HG03060 (cell line): ENCODE results near the gene ABCC5.
"Not testable (repeated sequence)": the region's sequence is repeated elsewhere in the genome, so short reads cannot be mapped to it uniquely, and the experiment has no call there.

Experiments
- ATAC-seq: cut with Tn5 transposase; IDR thresholded peaks from one replicate; pipeline ENCODE4 v1.9.1; 2021; ENCODE audit warnings: low read depth, moderate number of reproducible peaks; ENCODE audit not compliant: unreplicated experiment

The ABCC5 gene

DNA sequence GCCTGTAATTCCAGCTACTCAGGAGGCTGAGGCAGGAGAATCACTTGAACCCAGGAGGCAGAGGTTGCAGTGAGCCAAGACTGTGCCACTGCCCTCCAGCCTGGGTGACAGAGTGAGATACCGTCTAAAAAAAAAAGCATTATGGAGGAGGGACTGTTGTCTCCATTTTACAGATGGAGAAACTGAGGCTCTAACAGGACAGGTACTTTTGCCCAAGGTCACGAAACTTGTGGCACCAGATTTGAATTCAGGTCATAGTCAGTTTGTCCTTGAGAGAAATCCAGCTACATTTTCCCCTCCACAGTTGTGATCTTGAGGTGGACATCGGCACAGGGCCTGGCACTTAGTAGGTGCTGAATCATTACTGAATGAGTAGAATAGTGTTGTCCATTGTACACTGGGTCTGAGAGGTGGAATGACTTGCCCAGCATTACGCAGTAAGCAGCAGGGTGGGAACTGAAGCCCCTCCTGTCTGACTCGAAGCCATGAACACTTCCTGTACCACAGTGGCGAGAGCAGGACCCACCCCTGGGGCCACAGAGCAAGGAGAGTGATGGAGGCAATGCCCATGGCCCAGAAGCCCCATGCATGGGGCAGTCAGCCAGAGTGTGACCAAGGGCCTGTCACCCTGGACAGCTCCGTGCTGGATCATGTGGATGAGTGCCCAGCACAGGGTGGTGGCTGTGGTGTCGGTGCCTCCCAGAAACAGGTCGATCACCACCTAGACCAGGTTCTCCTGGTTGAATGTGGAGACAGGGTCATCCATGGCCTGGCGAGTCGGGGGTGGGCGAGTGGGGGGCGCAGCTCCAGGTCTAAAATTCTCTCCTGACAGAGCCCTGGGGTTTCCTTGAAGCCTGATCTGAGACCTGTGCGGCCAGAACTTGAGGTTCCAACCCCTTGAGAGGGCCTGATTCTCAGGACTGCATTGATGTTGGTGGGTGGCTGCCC is 112.6 kb downstream of the ABCC5 start:
- no peak for ATAC-seq

DNA sequence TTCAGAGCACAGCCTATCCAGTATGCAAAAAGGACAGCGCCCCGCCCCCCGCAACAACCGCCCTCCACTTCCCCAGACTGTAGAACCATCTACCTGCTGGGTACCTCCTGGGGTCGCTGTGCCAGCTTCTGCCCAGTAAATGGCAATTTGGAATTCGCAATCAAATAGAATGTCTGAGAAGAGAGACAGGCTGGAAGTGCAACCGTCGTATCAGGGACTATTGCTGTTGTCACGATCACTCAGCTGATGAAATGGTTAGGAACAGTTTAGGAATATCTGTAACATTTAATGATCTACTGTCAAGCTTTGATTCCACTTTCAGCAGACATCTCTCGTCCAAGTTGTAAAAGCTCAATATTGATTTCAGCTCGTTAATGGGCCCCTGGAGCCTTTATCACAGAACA is 119.7 kb downstream of the ABCC5 start:
- no peak for ATAC-seq

DNA sequence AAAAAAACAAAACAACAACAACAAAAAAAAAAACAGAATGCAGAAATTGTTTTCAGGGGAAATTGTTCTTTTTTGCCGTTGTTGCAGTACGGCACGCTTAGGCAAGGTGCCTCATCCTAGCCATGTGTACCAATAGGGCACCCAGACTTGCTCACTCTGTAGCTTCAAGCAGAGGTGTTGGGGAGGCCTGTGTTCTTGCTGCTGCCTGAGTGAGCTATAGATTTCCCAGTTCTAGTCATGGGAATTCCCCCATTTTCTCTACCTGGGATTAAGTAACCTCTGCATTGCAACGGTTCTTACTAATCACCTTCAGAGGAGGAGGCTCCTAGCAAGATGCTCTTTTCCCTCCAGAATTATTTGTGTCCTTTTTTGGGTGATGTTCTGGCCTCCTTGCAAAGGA is 120.1 kb downstream of the ABCC5 start:
- no peak for ATAC-seq

DNA sequence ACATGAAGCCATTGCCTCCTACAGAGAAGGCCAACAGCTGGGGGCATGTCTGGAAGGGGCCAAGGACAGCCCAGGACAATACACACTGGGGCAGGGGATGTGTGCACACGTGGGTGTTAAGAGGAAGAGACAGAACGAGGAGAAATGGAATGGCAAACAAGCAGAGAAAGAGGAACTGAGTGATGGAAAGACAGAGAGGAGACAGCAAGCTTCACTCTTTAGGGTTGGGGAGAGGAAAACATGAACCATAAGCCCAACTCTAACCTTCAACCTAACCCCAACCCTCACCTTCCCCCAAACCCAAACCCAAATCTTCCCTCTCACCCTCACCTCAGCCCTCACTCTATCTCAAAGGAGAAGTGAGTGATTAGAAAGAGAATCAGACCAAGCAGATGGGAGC is 121.1 kb downstream of the ABCC5 start:
- no peak for ATAC-seq

DNA sequence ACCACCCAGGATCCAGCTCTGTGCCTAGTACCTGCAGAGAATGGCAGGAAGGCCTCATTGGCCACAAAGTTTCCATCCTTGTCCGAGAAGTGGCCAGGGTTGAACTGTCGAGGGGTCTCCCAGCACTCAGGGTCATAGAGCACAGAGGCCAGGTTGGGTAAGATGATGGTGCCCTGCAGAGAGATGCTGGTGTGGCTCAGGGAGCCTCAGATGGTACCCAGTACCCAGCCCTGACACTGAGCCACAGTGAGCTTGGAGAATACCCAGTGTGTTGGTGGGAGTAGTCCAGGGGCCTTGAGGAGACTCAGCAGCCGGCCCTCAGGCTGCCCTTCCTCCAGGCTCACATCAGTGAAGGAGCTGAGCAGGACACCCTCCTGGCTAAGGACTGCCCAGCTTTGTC is 121.5 kb downstream of the ABCC5 start:
- ATAC-seq = no peak

DNA sequence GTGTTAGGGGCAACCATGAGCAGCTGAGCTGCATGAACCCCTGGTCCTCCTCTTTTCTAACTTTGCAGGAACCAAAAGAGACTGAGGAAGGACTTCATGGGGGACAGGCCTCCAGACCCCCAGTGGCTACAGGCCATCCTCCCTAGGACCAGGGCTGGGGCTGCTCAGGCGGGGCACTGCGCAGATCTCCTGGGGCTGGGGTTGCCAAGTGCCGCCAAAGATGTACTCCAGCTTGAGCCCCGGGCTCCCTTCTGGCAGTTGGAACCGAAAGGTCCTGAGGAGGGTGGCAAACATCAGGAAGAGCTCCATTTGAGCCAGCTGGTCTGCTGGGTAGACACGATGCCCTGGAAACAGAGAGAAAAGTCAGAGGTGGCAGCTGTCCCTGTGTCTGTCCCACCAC is 121.9 kb downstream of the ABCC5 start:
- no peak for ATAC-seq

DNA sequence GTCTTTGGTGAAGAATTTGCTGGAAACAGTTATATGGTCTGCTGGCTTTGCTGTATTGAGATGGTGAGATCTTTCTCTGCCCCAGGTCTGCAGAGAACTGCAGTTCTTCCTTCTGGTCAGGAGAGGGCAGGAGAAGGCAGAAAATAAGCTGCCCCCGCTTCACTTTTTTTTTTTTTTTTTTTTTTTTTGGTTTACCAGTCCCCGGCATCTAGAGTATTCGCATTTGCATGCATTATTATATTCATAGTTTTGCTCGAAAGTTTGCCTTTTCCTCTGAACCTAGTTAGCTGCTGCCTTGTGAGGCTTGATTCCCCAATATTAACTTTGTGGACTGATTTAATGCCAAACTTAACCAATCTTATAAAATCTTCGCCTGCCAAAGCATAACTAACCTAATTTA is 122.4 kb downstream of the ABCC5 start:
- no peak for ATAC-seq

DNA sequence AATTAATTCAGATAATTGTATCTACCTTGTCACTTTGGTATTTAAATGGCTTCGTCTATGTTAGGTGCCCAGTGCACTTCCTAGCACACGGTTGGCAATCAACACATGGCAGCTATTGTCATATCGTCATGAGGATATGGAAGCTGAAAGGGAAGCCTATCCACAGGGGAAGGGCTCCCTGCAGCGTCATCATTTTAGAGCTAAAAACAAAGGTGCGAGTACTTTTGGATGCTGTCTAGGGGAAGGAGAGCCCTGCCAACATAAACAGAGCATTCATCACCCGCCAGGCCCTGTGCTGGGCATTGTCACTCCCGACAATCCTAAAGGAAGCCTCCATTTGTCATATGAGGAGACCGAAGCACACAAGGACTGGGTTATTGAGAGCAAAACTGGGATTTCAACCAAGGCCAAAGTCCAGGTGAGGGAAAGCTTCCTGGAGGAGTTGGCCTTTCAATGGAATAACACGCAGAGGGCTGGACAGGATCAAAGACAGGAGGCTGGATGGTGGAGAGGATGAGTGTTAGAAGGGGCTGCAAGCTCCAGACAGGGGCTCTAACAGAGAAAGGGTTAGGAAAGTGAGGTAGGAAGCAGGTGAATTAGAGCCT is 125.0 kb downstream of the ABCC5 start:
- no peak for ATAC-seq

DNA sequence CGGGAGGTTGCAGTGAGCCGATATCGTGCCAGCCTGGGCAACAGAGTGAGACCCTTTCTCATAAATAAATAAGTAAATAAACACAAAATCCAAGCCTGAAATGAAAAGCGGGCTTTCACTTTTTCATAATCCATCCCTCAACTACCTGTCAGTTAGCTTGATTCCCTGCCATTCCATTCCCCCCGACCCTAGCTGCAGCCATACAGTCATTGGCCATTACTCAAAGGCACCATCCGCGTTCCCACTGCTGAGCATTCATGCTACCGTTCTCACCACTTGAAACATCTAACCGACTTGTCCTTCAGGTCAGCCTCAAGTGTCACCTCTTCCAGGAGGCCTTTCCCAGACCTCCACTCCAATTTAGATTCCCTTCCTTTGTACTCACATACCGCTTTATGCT is 131.9 kb downstream of the ABCC5 start:
- no peak for ATAC-seq

DNA sequence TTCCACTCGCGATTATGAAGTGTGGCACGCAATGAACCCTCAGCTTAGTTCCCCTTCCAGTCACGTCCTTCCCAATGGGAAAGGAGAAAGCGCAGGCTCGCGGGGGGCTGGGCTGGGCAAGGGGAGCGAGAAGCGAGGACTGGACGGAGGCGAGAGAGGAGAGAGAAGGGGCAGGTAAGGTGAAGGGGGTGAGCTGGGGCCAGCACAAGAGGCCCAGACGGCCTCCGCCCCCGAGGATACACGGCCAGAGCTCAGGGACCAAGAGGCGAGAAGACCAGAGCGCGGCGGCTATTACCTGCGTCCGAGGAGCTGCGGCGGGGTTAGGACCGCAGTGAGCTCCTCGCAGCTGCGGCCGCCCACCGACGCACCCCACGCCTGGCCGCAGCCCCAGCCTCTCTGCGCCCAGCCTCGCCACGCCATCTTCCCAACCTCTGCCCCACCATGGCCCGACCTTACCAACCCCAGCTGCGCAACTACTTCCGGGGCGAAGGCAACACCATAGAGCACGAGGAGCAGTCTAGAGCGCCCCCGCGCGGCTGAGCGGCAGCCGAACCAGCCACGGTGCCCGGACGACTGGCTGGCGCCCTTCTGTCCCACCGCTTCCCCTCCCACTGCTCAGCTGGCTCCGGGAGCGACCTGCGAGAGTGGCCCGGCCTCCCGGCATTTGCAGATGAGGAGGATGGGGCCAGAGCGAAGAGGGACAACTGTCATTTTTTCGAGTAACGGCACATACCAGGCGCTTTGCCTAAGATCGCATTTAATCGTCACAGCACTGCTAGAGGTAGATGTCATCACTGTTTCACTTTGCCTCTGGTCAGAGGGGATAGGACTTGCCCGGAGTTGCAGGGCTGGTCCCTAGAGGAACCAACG is 133.0 kb downstream of the ABCC5 start, which contains the start of gene PARL:
Gene PARL, minus strand, starts transcription at position 454 of the 870 bp plus-strand sequence. Its CDS starts 34 bp downstream, at position 420.
- ATAC-seq = peak; percentile 97

DNA sequence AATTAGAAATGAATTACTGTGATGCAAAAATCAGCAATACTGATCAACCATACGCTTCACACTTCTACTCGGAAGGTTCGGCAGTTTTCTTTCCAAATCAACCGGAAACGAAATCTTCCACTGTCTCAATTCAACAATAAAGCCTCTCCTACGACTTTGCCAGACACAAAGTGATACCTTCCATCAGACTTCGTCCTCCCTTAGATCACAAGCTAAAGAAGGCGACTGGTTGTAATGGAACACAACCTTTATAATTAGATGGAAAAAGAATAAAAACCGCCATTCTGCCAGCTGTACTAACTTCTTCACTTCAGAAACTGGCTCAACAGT is 133.6 kb downstream of the ABCC5 start:
- no peak for ATAC-seq

DNA sequence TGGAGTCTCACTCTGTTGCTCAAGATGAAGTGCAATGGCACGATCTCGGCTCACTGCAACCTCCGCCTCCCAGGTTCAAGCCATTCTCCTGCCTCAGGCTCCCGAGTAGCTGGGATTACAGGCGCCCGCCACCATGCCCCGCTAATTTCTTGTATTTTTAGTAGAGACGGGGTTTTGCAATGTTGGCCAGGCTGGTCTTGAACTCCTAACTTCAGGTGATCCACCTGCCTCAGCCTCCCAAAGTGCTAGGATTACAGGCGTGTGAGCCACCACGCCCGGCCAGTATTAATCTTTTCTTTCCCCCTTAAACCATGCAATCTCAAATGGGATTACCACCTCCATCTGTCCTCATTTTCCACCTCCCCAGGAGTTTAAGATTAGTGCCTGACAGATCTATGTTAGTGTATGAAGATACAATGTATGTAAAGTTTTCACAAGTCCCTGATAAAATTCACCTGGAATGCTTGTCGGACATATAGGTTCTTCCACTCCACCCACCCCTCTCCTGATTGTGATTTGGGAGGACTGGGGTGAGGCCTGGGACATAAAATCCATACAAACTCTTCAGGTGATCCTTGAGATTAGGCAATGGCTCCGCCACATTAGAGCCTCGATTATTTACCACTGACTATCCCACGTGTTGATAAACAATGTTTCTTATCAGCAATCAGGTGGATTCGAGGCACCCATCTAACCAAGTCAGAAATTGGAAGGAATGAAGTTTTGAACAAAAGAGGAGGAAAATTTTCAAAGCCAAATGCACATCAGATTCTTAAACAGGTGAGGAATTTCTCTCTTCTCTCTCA is 134.2 kb downstream of the ABCC5 start:
- no peak for ATAC-seq

DNA sequence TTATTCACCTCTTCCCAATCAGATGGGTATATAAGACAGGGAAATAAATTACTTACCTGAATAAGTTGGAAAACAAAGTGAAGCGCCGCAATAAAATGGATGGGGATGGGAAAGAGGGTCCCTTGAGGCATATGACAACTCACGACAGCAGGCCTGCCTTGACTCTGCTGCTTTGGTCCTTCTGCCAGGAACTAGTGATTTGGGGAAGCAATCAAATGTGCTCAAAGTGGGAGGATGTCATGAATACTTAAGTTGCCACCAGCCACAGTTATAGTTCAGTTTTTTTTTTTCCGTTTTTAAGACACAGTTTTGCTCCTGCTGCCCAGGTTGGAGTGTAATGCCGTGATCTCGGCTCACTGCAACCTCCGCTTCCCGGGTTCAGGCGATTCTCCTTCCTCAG is 137.6 kb downstream of the ABCC5 start:
- no peak for ATAC-seq

DNA sequence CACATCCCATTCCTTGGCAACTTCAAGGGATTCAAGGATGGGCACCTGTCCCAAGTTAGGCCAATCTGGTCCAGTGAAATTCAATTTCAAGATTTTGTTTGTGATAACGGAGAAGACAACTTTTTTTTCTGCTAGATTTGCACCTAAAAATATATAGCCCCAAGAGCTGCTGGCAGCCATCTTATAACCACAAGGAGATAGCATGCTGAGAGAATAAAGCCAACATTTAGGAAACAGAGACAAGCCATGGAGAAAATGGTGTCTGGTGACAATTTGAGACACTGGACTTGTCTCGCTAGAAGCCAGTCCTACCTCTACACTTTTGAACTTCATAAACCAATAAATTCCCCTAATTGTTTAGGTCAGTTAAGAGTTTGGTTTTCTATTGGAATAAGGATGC is 138.4 kb downstream of the ABCC5 start:
- no peak for ATAC-seq

DNA sequence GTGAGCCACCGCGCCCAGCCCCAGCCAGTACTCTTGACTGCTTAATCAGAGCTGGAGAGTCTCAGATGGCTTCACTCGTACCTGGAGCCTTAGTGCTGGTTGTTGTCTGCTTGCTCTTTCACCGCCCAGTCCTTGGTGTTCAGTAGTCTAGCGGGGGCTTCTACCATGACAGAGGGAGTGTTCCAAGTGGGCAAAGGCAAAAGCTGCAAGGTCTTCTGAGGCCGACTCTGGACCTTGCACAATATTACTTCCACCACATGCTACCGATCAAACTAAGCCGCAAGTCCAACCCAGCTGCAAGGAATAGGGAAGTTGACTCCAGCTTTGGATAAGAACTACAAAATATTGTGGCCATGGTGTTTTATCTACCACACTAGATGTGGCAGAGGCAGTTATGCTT is 139.6 kb downstream of the ABCC5 start:
- no peak for ATAC-seq

DNA sequence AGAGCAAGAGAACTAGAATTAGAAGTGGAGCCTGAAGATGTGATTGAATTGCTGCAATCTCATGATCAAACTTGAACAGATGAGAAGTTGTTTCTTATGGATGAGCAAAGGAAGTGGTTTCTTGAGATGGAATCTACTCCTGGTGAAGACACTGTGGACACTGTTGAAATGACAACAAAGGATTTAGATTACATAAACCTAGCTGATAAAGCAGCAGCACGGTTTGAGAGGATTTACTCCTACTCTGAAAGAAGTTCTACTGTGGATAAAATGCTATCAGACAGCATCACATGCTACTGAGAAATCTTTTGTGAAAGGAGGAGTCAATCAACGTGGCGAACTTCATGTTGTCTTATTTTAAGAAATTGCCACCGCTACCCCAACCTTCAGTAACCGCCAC is 140.5 kb downstream of the ABCC5 start:
- ATAC-seq = not testable (repeated sequence)

DNA sequence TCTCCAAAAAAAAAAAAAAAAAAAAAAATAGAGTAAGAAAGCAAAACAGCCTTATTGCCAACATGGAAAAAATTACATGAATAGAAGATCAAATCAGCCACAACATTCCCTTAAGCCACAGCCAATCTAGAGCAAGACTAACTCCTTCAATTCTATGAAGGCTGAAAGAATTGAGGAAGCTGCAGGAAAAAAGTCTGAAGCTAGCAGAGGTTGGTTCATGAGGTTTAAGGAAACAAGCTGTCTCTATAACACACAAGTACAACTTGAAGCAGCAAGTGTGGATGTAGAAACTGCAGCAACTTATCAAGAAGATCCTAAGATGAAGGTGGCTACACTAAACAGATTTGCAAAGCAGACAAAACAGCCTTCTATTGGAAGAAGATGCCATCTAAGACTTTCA is 142.3 kb downstream of the ABCC5 start:
- no peak for ATAC-seq

DNA sequence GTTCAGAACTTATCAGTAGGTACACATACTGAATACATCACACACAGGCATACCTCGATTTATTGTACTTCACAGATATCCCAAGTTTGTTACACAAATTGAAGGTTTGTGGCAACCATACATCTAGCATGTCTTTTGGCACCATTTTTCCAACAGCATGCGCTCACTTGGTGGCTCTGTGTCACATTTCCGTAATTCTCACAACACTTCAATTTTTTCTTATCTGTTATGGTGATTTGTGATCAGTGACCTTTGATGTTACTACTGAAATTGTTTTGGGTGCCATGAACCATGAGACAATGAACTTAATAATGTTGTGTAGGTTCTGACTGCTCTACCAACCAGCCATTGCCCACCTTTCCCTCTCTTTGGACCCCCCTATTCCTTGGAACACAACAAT is 143.8 kb downstream of the ABCC5 start:
- no peak for ATAC-seq

DNA sequence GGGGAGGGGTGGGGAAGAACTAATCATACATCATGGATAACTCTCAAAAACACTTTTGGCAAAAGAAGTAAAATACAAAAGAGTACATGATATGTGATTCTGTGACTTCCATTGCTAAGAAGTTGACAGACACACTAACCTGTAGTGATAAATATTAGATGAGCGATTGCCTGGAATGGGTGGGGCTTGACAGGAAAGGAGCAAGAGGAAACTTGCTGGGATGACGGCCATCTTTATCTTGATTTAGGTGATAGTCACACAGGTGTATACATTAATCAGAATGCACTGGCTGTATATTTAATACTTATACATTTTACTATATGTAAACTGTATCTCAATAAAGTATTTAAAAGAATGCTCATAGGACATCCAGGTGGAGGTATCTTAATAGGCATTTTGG is 146.1 kb downstream of the ABCC5 start:
- no peak for ATAC-seq

DNA sequence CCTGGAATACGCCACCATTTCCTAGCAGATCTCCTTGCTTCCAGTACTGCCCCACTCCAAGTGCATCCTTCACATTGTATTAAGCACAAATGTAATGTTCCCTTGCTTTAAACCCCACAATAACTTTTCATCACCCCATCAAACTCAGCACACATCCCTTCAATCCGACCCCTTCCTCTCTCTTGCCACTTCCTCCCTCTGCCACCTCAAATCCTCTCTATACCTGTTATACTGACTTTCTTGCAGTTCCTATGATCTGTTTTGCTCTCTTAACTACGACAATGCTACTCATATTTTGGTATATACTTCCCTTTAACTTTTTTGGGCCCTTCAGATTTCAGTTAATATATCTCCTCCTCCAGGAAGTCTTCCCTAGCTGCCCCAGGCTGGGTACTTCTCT is 147.1 kb downstream of the ABCC5 start:
- ATAC-seq = no peak
